ENCODE results near the gene NPLOC4. TPM values are rescaled to one million over a fixed set of nuclear protein-coding genes. Genes with fewer than 3 reads are reported as not detected.

NPLOC4 gene
- total and polyA plus RNA-seq, 2 donors (not counting 1 experiment from before 2014, with no cell fraction given) = 70.2 to 101 TPM

DNA sequence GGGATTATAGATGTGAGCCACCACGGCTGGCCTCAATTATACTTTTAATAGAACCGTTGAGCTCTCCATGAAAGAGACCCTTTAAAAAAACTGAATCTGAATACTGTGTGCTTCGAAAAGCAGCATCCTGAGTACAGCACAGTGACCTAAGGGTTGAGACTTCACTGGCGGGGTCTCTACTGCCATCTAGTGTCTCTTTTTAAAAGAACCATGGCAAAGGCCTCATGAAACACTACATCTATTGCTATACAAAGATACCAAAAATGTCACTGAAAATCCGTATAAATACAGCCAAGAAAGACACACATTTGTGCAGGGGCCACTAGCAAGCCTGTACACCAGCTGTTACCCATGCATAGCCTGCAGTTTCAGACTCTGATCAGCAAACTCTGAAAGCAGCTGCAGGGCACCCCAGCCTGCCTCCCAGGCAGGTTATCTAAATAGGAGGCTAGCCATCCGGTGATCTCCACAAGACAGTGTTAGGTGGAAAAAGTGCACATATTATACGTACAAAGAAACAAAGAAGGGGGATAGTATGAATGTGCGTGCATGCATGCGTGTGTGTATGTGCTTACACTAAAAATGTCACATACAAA is 35.3 kb downstream of the NPLOC4 start:
- Histone ChIP-seq H3K27me3 (replicated peaks in 1 of 4; ENCODE audit: control extremely low read depth in 1 of 4, control insufficient read depth in 3 of 4, insufficient read depth in 4 of 4, low read length in 3 of 4) (no peaks in the 10 kb centered on the region), H3K4me1 (ENCODE audit: control insufficient read depth in 2 of 2, insufficient read depth in 2 of 2, low read length in 2 of 2) (peaks cover 22 to 43% of the 10 kb centered on the region in 2 donors), H3K4me2 (replicated peaks; ENCODE audit: low read depth, low read length, poor library complexity, severe bottlenecking) (no peak overlapping the region), H2AFZ (ENCODE audit: insufficient read depth, low read depth, low read length, poor library complexity, severe bottlenecking) (no peak overlapping the region), H4K20me1 (ENCODE audit: control insufficient read depth, insufficient read depth, low read length, poor library complexity, severe bottlenecking) (no peaks in the 10 kb centered on the region), H3K79me2 (ENCODE audit: control insufficient read depth, insufficient read depth, low read length) (peaks cover 13% of the 10 kb centered on the region), H3K9me3 (ENCODE audit: control extremely low read depth in 1 of 3, control insufficient read depth in 2 of 3, insufficient read depth in 1 of 3, low read length in 2 of 3) (no peaks in the 10 kb centered on the region), H3K9ac (ENCODE audit: low read length) (no peak overlapping the region), H3K4me3 (ENCODE audit: control extremely low read depth in 1 of 5, extremely low read depth in 1 of 5, insufficient read depth in 1 of 5, low read depth in 2 of 5, low read length in 4 of 5) (no peak overlapping the region), H3K36me3 (replicated peaks in 1 of 2; ENCODE audit: control extremely low read depth in 1 of 2, control insufficient read depth in 1 of 2, extremely low read depth in 1 of 2, insufficient read depth in 2 of 2, low read length in 1 of 2) (peaks cover 5 to 48% of the 10 kb centered on the region in 2 experiments), H3K27ac (ENCODE audit: low read length in 2 of 2) (no peak overlapping the region)
- peak overlapping the region; percentile 14 for H3K4me3 Mint-ChIP-seq
- intact Hi-C loops (cut with micrococcal nuclease) = loop anchor here (1.0 to 10.0 kb wide), 4 partner anchors 48 to 310 kb away; no protein-coding TSS in a partner anchor
- peaks cover 38% of the 10 kb centered on the region for H3K4me1 Mint-ChIP-seq
- H3K27me3 Mint-ChIP-seq = no peaks in the 10 kb centered on the region
- TF ChIP-seq EZH2 (IDR thresholded peaks at IDR 0.05; ENCODE audit: borderline replicate concordance, insufficient read depth, low read depth, low read length, poor library complexity, severe bottlenecking) = no peak
- TF ChIP-seq, protein P1, sequence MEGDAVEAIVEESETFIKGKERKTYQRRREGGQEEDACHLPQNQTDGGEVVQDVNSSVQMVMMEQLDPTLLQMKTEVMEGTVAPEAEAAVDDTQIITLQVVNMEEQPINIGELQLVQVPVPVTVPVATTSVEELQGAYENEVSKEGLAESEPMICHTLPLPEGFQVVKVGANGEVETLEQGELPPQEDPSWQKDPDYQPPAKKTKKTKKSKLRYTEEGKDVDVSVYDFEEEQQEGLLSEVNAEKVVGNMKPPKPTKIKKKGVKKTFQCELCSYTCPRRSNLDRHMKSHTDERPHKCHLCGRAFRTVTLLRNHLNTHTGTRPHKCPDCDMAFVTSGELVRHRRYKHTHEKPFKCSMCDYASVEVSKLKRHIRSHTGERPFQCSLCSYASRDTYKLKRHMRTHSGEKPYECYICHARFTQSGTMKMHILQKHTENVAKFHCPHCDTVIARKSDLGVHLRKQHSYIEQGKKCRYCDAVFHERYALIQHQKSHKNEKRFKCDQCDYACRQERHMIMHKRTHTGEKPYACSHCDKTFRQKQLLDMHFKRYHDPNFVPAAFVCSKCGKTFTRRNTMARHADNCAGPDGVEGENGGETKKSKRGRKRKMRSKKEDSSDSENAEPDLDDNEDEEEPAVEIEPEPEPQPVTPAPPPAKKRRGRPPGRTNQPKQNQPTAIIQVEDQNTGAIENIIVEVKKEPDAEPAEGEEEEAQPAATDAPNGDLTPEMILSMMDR (IDR thresholded peaks at IDR 0.05) = peak; percentile 95
- peak overlapping the region; percentile 43 for H3K27ac Mint-ChIP-seq
- H3K9me3 Mint-ChIP-seq (ENCODE audit: insufficient read depth) = no peaks in the 10 kb centered on the region
- 24% methylated on average over 4 of the region's 9 CpGs for WGBS (ENCODE audit: insufficient coverage)
- peak; percentile 52 for ATAC-seq (ENCODE audit: low read depth)
- POLR2A ChIA-PET = interaction anchor here (0.7 to 3.2 kb wide), 3 partner anchors 38 to 83 kb away, joined by 3 to 24 read pairs (median 5); partner anchors contain the start of gene FAAP100
- CTCF ChIA-PET = interaction anchor here (0.7 to 3.3 kb wide), 43 partner anchors 13 to 578 kb away, joined by 3 to 75 read pairs (median 4); partner anchors contain the start of genes ACTG1, ARL16, CEP131 and FAAP100
- DNase-seq = peak; percentile 81
